Measurements from ENCODE around the gene MAP3K4. TPM values are rescaled to one million over a fixed set of nuclear protein-coding genes. Genes with fewer than 3 reads are reported as not detected.

MAP3K4 gene
- total and polyA plus RNA-seq, 2 of the 8 experiments (the other 6 are each of a cell fraction or from before 2014, with no cell fraction given): 16.6 to 51.6 TPM

- TF ChIP-seq TEAD4 (IDR thresholded peaks at IDR 0.05; ENCODE audit: low read depth, low read length) (no peak), POU5F1 (IDR thresholded peaks at IDR 0.05; ENCODE audit: low read depth, low read length) (no peak), ATF2 (IDR thresholded peaks at IDR 0.05; ENCODE audit: low read length) (no peak)
Observed at GRCh38 chr6:161061576-161061975, 70.0 kb downstream of the MAP3K4 start (continued).
